Thoracic aorta (tissue), 2 donors: Measurements from ENCODE around the gene PLCXD1. TPM values are rescaled to one million over a fixed set of nuclear protein-coding genes. Genes with fewer than 3 reads are reported as not detected.

Source experiments
- ATAC-seq: fragments of 150-250 bp; one replicate; pipeline ENCODE4 v1.8.0; 2017; ENCODE audit warnings: low read depth; ENCODE audit not compliant: insufficient number of reproducible peaks, low FRiP score
- DNase-seq: peaks from one replicate; pipeline ENCODE4 v3.0.0-alpha.2; 2020; ENCODE audit warnings: low spot score
- H3K27ac ChIP-seq, 2 donors: fragments of 200-600 bp; sonication (generic); 1 replicate in 1 of 2; 2 replicates in 1 of 2; pipeline ENCODE4 v1.5.1; 2016; ENCODE audit warnings: mild to moderate bottlenecking in 2 of 2, moderate library complexity in 2 of 2
- H3K27me3 ChIP-seq: fragments of 200-600 bp; sonication (generic); replicated peaks from 2 replicates; pipeline ENCODE4 v1.6.0; 2016; ENCODE audit warnings: mild to moderate bottlenecking; ENCODE audit not compliant: insufficient read depth
- H3K36me3 ChIP-seq: fragments of 200-600 bp; sonication (generic); one replicate; pipeline ENCODE4 v1.5.1; 2016
- H3K4me1 ChIP-seq, 2 donors: fragments of 200-600 bp; sonication (generic); 1 replicate in 1 of 2; 2 replicates in 1 of 2; pipeline versions ENCODE4 v1.5.1 to v1.6.0; 2016; ENCODE audit warnings: low read depth in 2 of 2, mild to moderate bottlenecking in 1 of 2; ENCODE audit not compliant: control insufficient read depth in 1 of 2
- H3K4me3 ChIP-seq: fragments of 200-600 bp; sonication (generic); 2 replicates; pipeline ENCODE4 v1.5.1; 2016; ENCODE audit warnings: mild to moderate bottlenecking
- H3K9me3 ChIP-seq: fragments of 200-600 bp; sonication (generic); 2 replicates; pipeline ENCODE4 v1.5.1; 2016
- total RNA-seq, 2 donors: library from RNA; depleted of rRNA; stranded (reverse); fragments of >200 nt; gene quantifications; one replicate each; pipeline versions ENCODE4 v1.1.0 to v1.2.3, GENCODE V29; 2016
- TF ChIP-seq, protein P1 (sequence below): fragments of 200-600 bp; sonication (generic); IDR thresholded peaks from one replicate; pipeline ENCODE4 v1.5.1; 2019; ENCODE audit warnings: antibody characterized with exemption

PLCXD1 gene
- total RNA-seq, 2 donors from 2014 or later = 14.5 to 29.0 TPM

DNA sequence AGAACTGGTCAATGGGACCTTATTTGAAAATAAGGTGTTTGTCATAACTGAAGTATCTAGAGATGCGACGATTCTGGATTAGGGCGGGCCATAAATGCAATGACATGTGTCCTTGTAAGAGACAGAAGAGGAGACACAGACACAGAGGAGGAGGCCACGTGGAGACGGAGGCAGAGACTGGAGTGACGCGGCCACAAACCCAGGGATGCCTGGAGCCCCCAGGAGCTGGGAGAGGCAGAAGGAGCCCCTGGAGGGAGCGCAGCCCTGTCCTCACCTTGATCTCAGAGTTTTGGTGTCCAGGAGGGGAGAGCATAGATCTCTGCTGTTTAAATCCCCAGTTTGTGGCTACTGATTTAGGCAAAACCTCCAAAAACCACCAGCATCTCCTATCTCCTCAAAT lies 32.4 kb downstream of the PLCXD1 start:
- TF ChIP-seq, protein P1, sequence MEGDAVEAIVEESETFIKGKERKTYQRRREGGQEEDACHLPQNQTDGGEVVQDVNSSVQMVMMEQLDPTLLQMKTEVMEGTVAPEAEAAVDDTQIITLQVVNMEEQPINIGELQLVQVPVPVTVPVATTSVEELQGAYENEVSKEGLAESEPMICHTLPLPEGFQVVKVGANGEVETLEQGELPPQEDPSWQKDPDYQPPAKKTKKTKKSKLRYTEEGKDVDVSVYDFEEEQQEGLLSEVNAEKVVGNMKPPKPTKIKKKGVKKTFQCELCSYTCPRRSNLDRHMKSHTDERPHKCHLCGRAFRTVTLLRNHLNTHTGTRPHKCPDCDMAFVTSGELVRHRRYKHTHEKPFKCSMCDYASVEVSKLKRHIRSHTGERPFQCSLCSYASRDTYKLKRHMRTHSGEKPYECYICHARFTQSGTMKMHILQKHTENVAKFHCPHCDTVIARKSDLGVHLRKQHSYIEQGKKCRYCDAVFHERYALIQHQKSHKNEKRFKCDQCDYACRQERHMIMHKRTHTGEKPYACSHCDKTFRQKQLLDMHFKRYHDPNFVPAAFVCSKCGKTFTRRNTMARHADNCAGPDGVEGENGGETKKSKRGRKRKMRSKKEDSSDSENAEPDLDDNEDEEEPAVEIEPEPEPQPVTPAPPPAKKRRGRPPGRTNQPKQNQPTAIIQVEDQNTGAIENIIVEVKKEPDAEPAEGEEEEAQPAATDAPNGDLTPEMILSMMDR = no peak
- H3K27ac ChIP-seq = no peak overlapping the region
- H3K4me1 ChIP-seq = no peaks in the 10 kb centered on the region
- no peak for DNase-seq
- H3K36me3 ChIP-seq = peaks cover 49% of the 10 kb centered on the region
- no peaks in the 10 kb centered on the region for H3K27me3 ChIP-seq
- H3K4me3 ChIP-seq = no peak overlapping the region
- ATAC-seq = no peak
- H3K9me3 ChIP-seq = no peaks in the 10 kb centered on the region

DNA sequence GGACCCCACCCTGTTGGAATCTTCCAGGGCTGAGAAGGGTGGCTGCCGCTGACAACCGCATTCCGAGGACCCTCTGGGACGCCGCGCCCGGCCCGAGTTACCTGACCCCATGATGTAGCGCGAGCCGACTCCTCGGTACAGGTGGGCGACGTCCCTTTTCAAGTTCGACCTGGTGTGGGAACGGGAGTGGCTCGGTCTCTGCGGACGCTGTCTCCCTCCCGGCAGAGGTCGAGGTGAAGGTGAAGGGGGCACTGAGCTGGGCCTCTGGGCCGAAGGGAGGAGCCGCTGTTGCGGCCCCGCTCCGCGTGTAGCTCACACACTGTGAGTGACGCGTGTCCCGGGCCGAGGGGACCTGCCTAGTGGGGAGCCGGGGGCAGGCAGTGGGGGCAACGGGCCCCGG lies 32.9 kb downstream of the PLCXD1 start:
- no peak overlapping the region for H3K4me3 ChIP-seq
- ATAC-seq = no peak
- peaks cover 46% of the 10 kb centered on the region for H3K36me3 ChIP-seq
- no peak for DNase-seq
- H3K27me3 ChIP-seq = no peaks in the 10 kb centered on the region
- no peak overlapping the region for H3K27ac ChIP-seq
- no peaks in the 10 kb centered on the region for H3K4me1 ChIP-seq
- TF ChIP-seq, protein P1 = no peak
- H3K9me3 ChIP-seq = no peaks in the 10 kb centered on the region

DNA sequence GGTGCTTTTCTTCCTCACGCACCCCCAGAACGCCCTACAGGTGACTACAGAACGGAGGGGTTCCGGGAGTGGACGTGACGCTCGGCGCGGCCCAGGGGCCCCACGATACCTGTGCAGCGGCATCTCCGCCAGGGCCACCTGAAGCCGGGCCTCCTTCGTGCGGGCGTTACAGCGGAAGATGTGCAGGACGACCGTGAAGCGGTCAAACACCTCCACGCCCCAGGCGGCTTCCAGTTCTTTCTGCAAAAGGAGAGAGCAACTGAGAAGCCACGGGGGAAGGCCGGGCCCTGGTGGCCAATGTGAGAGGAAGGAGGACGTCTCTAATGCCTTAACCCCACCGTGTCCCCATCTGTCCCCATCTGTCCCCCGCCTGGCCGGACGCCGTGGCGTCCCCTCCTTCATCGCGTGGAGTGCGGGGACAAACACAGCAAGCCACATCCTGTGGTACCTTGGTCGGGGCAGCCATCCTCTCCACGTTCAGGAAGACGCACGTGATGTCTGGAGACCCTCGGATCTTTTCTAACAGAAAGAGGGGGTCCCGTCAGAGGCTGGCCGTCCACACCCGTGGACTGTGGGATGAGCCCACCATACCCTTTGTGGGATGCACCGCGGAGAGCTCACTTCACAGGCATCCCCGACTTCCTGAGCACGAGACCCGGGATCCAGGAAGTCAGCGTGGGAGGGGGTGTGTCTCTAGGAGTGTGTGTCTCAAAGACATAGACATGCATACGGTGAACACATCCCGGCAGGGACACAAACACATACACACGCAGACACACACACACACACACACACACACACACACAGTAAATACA lies 33.8 kb downstream of the PLCXD1 start:
- H3K36me3 ChIP-seq = peaks cover 42% of the 10 kb centered on the region
- H3K27ac ChIP-seq = no peak overlapping the region
- no peak for DNase-seq
- ATAC-seq = no peak
- no peak overlapping the region for H3K4me3 ChIP-seq
- no peaks in the 10 kb centered on the region for H3K27me3 ChIP-seq
- H3K4me1 ChIP-seq = peaks cover 5 to 6% of the 10 kb centered on the region in 2 donors
- TF ChIP-seq, protein P1 = no peak
- H3K9me3 ChIP-seq = no peaks in the 10 kb centered on the region

DNA sequence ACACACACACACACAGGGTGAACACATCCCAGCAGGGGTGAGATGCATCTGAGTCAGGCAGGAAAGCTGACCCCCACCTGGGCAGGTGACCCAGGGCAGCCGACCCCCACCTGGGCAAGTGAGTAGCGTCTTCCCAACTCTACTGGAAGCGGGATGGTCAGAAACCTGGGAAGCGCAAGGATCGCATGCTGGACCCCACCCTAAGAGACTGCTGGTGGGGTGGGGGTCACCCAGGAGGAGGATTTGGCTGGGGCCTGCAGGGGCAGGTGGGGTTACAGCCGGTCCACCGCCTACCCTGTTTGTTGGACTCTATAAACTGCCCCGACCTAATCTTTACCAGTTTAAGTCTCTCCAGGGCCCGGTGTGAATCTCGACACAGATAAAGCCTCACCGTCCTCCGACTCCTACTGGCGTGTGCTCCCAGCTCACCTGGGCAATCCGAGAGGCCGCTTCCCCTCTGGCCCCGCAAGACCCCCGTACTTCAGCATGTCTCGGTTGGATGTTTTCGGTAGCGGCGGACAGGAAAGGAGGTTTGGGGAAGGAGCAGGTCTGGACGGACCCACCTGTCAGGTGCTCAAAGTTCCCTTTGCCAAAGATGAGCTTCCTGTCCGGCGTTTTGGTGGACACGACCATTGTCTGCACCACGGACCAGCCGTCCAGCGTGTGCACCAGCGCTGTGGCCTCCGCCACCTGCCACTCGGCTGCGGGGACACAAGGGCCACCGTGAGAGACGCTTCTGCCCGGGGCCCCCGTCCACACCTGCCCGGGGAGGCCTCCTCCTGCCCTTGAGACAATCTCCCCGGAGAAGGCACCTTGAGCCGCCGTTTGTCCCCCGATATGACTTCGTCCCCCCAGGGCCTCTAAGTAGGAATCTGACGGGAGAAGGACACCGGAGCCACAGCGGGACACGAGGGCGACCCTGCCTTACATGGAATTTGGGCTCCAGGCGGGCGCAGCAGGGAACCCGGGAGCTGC lies 35.5 kb downstream of the PLCXD1 start:
- TF ChIP-seq, protein P1 = no peak
- Histone ChIP-seq H3K27ac (no peak overlapping the region), H3K9me3 (no peaks in the 10 kb centered on the region), H3K4me3 (no peak overlapping the region), H3K36me3 (peaks cover 30% of the 10 kb centered on the region), H3K27me3 (no peaks in the 10 kb centered on the region), H3K4me1 (peaks cover 14 to 15% of the 10 kb centered on the region in 2 donors)
- DNase-seq (no peak), ATAC-seq (no peak)
